Uterus (tissue), 4 donors: ENCODE data around the gene ANXA6. TPM values are rescaled to one million over a fixed set of nuclear protein-coding genes. Genes with fewer than 3 reads are reported as not detected.
A peak's percentile ranks its signal among the peaks of the same experiment; 100 is the strongest.

Experiments
- DNase-seq, 2 donors: peaks; one replicate each; pipeline ENCODE4 v3.0.0-alpha.2; 2019 to 2020
- H3K27ac ChIP-seq, 2 donors: fragments of 200-600 bp; sonication (generic); 1 replicate in 1 of 2; 2 replicates in 1 of 2; pipeline ENCODE4 v1.5.1; 2016 to 2018
- H3K27me3 ChIP-seq, 2 donors: fragments of 200-600 bp; sonication (generic); one replicate each; pipeline ENCODE4 v1.5.1; 2018 to 2019; ENCODE audit warnings: control low read depth in 1 of 2
- H3K36me3 ChIP-seq, 2 donors: fragments of 200-600 bp; sonication (generic); one replicate each; pipeline ENCODE4 v1.5.1; 2019; ENCODE audit warnings: control low read depth in 1 of 2
- H3K4me1 ChIP-seq, 2 donors: fragments of 200-600 bp; sonication (generic); one replicate each; pipeline ENCODE4 v1.5.1; 2018 to 2019; ENCODE audit warnings: control low read depth in 1 of 2
- H3K4me3 ChIP-seq, 2 donors: fragments of 200-600 bp; sonication (generic); 1 replicate in 1 of 2; 2 replicates in 1 of 2; pipeline ENCODE4 v1.5.1; 2018 to 2019; ENCODE audit warnings: mild to moderate bottlenecking in 1 of 2
- H3K9me3 ChIP-seq, 2 donors: fragments of 200-600 bp; sonication (generic); one replicate each; pipeline ENCODE4 v1.5.1; 2019; ENCODE audit warnings: control low read depth in 1 of 2
- POLR2A ChIP-seq, 2 donors: fragments of 450-650 bp; IDR thresholded peaks; one replicate each; pipeline ENCODE4 v1.6.1; 2016; ENCODE audit warnings: antibody characterized with exemption in 2 of 2, mild to moderate bottlenecking in 1 of 2, moderate library complexity in 1 of 2
- intact Hi-C: fragments of 100-400 bp; cut with DNase I; formaldehyde crosslinking; loops from one replicate; pipeline ENCODE4 v1.15.1; 2023; ENCODE audit warnings: low total_unique reads
- total RNA-seq, 4 donors: library from RNA; depleted of rRNA in 3 of 4; stranded (reverse); fragments of >200 nt in 3 of 4; gene quantifications; one replicate each; pipeline versions ENCODE4 v1.1.0 to v1.2.4, GENCODE V29; 2014 to 2023
- TF ChIP-seq, protein P1 (sequence below), 4 experiments: fragments of 200-600 bp in 2 of 4; fragments of 450-650 bp in 2 of 4; sonication (generic) in 2 of 4; IDR thresholded peaks; one replicate each; pipeline ENCODE4 v1.5.1; 2016 to 2019; ENCODE audit warnings: antibody characterized with exemption in 4 of 4, mild to moderate bottlenecking in 2 of 4, moderate library complexity in 1 of 4
- donor health status: DM: yes; HTN: yes; CAD: no.

ANXA6 gene
- total RNA-seq, 4 donors from 2014 or later = 131 to 346 (median 252) TPM

DNA sequence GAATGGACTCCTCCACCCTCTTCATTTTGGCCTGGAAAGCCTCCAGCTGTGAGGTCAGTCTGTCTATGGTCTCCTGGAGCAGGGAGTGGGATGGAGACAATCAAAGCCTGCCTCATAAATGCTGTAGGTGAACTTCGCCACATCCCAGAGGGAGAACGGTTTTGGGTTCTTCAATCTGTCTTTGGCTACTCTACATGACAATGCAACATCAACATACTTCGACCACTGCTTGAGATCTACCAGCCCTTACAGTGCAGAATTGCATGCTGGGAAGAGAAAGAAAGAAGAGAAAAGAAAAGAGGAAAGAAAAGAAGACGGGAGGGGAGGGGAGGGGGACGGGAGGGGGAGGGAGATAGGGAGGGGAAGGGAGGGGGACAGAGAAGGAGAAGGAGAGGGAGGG, 28.5 kb upstream of the ANXA6 start:
- H3K4me1 ChIP-seq = no peaks in the 10 kb centered on the region
- intact Hi-C loops = no loop called here
- peak in 1 of 2 donors; percentile 6 for DNase-seq
- H3K9me3 ChIP-seq = no peaks in the 10 kb centered on the region
- TF ChIP-seq, protein P1, sequence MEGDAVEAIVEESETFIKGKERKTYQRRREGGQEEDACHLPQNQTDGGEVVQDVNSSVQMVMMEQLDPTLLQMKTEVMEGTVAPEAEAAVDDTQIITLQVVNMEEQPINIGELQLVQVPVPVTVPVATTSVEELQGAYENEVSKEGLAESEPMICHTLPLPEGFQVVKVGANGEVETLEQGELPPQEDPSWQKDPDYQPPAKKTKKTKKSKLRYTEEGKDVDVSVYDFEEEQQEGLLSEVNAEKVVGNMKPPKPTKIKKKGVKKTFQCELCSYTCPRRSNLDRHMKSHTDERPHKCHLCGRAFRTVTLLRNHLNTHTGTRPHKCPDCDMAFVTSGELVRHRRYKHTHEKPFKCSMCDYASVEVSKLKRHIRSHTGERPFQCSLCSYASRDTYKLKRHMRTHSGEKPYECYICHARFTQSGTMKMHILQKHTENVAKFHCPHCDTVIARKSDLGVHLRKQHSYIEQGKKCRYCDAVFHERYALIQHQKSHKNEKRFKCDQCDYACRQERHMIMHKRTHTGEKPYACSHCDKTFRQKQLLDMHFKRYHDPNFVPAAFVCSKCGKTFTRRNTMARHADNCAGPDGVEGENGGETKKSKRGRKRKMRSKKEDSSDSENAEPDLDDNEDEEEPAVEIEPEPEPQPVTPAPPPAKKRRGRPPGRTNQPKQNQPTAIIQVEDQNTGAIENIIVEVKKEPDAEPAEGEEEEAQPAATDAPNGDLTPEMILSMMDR (IDR thresholded peaks at IDR 0.05) = no peak
- TF ChIP-seq POLR2A (IDR thresholded peaks at IDR 0.05) = no peak
- no peak overlapping the region for H3K27ac ChIP-seq
- H3K4me3 ChIP-seq = no peak overlapping the region
- no peaks in the 10 kb centered on the region for H3K27me3 ChIP-seq
- no peaks in the 10 kb centered on the region for H3K36me3 ChIP-seq

DNA sequence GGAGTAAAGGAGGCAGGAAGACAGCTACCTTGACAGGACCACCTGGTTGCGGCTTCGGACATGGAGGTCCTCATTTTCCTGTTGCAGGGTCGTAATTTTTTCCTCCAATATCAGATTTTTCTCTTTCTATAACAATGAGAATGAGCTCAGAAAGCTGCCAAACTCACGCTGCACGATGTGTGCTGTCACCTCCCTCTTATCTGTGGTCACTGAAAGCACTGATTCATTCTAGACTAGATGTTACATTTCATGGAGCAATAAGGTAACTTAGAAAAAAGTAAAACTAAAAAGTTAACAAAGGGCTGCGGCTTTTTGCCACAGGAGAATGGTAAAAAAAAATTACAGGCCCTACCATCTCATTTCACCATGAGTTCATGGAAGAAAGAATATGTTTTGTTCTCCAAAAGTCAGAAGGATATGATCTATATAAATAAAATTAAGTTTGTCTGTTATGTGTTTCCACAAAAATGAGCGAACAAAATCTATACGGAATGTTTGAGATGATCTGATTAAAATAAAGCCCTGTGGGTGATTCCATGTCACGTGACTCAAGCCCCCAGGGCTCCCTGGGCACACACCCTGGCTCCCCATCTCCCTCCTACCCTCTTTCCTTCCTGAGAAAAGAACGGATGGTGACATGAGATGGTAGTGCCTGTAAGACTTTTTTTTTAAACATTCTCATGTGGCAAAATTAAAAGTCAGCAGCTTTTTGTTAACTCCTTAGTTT, 26.9 kb upstream of the ANXA6 start:
- intact Hi-C loops = no loop called here

DNA sequence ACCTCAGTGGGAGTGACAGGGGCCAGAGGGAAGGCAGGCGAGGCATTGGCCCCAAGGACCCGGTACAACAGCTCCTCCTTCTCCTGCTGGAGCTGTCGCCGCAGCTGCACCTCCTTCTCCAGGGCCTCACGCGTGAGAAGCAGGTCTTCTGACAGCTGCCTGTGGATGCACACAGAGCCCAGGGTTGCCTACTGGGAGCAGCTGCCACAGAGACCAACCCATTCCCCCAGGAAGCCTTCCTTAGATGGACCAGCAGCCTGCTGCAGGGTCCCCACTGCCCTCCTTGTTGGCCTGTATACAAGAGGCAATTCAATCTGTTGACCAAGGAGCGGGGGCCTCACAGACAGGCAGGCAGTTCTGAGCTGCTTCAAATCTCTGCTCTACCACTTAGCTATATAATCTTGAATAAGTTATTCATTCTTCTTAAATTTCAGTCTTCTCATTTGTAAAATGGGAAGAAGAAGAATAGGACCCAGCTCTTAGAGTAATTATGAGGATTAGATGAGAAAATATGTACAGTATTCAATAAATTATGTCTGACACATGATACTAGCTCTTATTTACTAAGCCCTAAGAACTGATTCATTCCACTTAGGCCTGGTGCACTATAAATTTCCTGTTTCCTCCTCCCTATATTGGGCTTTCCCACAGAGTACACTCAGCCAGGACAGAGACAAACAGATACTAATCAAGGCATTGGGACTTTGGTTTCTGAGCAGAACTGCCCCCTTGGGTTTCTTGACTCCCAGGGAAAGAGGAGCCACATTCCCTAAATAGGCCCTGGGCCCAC, 26.1 kb upstream of the ANXA6 start:
- Histone ChIP-seq H3K9me3 (no peaks in the 10 kb centered on the region), H3K4me3 (no peak overlapping the region), H3K4me1 (no peaks in the 10 kb centered on the region), H3K27me3 (no peaks in the 10 kb centered on the region), H3K27ac (no peak overlapping the region), H3K36me3 (no peaks in the 10 kb centered on the region)
- DNase-seq = no peak
- intact Hi-C loops = no loop called here
- TF ChIP-seq, protein P1 (IDR thresholded peaks at IDR 0.05) = no peak
- TF ChIP-seq POLR2A (IDR thresholded peaks at IDR 0.05) = no peak

More for the DNA sequence above, 26.9 kb upstream of the ANXA6 start:
- Histone ChIP-seq H3K27ac (no peak overlapping the region), H3K36me3 (no peaks in the 10 kb centered on the region), H3K4me1 (no peaks in the 10 kb centered on the region), H3K9me3 (no peaks in the 10 kb centered on the region), H3K27me3 (no peaks in the 10 kb centered on the region), H3K4me3 (no peak overlapping the region)
- TF ChIP-seq, protein P1 (IDR thresholded peaks at IDR 0.05) = no peak
- no peak for TF ChIP-seq POLR2A (IDR thresholded peaks at IDR 0.05)
- DNase-seq = no peak

DNA sequence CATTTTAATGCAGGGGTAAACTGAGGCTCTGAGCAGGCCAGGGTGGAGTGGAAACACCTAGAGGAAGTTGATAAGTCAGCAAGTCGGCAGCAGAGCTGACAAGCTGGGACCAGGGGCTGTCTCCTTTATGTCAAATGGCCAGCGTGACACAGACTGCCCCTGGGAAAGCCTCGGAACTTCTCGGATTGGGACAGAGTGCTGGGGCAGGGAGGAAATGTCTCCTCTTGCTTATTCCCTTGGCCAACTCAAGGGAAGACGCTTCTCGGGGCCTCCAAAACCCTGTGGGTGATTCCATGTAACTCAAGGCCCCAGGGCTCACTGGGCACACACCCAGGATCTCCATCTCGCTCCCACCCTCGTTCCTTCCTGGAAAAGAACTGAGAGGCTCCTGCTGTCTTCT, 25.4 kb upstream of the ANXA6 start:
- no peak for TF ChIP-seq POLR2A (IDR thresholded peaks at IDR 0.05)
- TF ChIP-seq, protein P1 (IDR thresholded peaks at IDR 0.05) = no peak
- Histone ChIP-seq H3K4me1 (no peaks in the 10 kb centered on the region), H3K4me3 (no peak overlapping the region), H3K27ac (no peak overlapping the region), H3K9me3 (no peaks in the 10 kb centered on the region), H3K36me3 (no peaks in the 10 kb centered on the region), H3K27me3 (no peaks in the 10 kb centered on the region)
- intact Hi-C loops = no loop called here
- DNase-seq = peak in 1 of 2 donors; percentile 3

DNA sequence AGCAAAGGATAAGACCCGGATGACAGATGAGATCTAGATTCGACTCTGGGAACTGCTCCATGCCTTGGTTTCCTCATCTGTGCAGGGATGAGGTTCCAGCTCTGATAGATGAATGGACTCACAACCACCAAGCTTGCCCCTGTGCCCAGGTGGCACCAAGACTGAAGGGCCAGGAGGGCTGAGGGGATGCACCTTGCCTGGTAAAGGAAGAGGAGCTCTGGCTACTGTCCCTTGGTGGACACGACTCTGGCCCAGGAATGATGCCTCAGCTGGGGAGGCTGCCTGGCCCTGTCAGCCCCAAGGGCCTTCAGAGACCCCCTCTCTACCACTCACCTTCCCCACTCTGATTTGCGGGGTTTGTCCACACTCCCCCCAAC, 24.9 kb upstream of the ANXA6 start:
- Histone ChIP-seq H3K4me1 (no peaks in the 10 kb centered on the region), H3K27ac (no peak overlapping the region), H3K9me3 (no peaks in the 10 kb centered on the region), H3K4me3 (no peak overlapping the region), H3K36me3 (no peaks in the 10 kb centered on the region), H3K27me3 (no peaks in the 10 kb centered on the region)
- intact Hi-C loops = no loop called here
- TF ChIP-seq POLR2A (IDR thresholded peaks at IDR 0.05) = no peak
- TF ChIP-seq, protein P1 (IDR thresholded peaks at IDR 0.05) = no peak
- DNase-seq = peak in 1 of 2 donors; percentile 5
